GM21447 (cell line): Measurements from ENCODE around the gene THAP8.
A peak's percentile ranks its signal among the peaks of the same experiment; 100 is the strongest.

Source experiments
- ATAC-seq: cut with Tn5 transposase; IDR thresholded peaks from one replicate; pipeline ENCODE4 v1.9.1; 2021; ENCODE audit not compliant: unreplicated experiment

Gene THAP8

DNA sequence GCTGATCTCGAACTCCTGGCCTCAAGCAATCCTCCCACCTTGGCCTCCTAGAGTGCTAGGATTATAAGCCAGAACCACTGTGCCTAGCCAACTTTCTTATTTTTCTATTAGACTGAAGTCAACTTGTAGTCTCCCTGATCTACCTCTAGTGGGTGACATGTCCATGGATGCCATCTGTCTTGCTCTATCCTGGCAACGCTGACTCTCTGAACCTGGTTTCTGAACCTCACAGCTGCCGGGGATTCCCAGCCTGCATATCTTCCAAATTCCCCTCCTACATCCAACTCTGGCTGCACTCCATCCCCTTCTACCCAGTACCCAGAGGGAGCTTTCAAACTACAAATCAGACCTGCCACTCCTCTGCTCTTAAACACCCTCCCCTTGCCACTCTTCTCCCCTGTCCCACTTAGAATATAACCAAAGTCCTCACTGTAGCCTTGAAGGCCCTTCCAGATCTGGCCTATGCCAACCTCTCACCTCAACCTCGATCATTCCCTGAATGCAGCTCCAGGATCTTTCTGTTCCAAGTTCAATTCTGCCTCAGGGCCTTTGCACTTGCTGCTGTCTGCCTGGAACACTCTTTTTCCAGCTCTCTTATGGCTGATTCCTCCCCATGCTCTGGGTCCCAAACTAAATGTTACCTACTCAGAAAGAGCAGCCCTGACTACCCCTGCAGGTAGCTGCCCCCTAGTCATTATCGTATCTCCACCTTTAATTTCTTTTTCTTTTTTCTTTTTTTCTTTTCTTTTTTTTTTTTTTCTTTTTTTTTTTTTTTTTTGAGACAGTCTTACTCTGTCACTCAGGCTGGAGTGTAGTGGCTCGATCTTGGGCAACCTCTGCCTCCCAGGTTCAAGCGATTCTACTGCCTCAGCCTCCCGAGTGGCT lies 23.6 kb downstream of the THAP8 start:
- no peak for ATAC-seq

DNA sequence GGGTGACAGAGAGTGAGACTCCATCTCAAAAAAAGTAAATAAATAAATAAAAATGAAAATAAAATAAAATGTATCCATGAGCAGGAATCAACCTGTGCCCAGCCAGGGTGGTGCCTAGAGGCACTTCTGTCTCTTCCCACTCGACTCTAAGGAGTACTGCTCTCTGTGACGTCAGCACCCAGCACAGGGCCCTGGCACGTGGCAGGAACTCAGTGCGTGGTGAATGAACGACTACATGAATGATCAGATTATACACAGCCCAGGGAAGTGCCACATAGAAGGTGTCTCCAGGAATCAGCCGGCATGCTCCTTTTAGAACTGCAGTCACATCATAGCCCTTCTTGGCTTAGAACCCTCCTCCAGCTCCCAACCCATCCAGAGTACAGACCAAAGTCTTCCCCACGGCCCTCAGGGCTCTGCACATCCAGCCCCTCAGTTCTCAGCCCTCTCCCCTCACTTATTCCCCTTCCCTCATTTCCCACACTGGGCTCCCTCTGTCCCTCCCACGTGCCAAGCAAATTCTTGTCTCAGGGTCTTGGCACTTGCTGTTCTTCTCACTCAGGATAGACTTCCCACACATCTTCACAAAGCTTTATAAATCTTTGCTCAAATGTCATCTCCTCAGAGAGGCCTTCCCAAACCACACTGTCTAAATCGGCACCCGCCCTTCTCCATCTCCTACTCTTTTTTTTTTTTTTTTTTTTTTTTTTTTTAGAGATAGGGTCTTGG lies 25.6 kb downstream of the THAP8 start:
- ATAC-seq = no peak

DNA sequence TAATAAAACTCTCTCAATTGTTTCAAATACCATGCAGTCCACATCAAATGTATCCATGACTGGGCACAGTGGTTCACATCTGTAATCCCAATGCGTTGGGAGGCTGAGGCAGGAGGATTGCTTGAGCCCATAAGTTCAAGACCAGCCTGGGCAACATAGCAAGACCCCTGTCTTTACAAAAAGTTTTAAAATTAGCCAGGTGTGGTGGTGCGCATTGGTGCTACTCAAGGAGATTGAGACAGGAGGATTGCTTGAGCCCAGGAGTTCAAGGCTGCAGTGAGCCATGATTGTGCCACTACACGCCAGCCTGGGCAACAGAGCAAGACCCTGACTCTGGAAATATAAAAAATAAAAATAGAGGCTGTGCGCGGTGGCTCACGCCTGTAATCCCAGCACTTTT lies 26.4 kb downstream of the THAP8 start:
- ATAC-seq = no peak

DNA sequence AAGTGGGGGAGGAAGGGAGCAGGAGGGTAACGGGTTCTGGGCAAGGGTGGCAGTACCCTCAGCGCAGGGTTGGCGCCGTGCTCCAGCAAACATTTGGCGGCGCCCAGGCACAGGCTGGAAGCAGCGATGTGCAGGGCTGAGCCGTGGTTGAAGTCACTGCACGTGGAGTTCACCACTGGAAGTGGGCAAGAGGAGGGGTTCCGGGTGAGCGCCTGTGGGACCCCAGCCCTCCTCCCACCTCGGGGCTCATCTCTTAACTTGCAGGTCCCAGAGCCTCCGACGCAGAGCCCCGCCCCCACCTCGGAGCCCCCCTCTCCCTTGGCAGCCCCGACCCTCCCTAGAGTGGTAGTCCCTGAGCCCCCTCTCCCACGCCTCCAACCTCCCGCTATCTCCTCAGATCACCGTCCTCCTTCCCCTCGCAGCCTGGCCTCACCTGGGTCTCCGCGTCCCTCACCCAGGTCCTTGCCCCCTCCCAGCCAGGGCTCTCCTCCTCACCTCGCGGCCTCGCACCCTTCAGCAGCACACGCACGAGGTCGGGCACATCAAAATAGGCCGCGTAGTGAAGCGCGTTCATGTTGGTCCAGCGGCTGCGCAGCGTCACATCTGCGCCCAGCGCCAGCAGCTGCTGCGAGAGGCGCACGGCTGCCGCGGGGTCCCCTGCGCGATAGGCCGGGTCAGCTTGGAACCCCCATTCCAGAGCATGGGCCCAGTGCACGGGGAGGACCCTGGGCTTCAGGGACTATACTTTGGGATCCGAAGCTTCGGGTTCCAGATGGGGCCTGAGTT lies 27.8 kb downstream of the THAP8 start:
- no peak for ATAC-seq

DNA sequence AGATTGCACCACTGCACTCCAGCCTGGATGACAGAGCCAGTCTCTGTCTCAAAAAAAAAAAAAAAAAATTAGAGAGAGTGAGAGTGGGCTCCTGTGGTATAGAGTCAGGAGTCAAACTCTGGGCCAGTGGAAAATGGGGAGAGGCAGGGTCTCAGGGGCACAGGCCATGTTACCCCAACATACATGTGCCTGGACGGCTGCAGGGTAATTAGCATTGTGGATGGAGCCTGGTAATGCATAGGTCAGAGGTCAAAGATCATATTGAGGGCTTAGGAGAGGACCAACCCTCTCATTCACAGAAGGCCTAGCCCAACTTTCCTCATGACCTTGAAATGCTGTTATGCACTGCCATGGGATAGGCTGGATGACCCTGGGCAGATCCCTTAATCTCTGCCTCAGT lies 28.5 kb downstream of the THAP8 start:
- ATAC-seq = no peak

DNA sequence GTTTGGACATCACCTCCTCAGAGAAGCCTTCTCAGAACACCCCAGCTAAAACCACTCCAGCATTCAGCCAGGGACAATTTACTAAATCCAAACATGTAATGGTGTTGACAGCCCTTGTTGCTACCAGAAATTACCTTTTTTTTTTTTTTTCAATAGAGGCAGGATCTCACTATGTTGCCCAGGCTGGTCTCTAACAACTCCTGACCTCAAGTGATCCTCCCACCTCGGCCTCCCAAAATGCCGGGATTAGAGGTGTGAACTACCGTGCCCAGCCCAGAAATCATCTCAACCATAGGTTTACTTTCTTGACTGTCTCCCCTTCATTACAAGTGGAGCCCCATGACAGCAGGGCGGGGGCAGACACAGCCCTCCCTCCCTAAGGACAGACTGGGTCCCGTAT lies 30.7 kb downstream of the THAP8 start:
- ATAC-seq = no peak

DNA sequence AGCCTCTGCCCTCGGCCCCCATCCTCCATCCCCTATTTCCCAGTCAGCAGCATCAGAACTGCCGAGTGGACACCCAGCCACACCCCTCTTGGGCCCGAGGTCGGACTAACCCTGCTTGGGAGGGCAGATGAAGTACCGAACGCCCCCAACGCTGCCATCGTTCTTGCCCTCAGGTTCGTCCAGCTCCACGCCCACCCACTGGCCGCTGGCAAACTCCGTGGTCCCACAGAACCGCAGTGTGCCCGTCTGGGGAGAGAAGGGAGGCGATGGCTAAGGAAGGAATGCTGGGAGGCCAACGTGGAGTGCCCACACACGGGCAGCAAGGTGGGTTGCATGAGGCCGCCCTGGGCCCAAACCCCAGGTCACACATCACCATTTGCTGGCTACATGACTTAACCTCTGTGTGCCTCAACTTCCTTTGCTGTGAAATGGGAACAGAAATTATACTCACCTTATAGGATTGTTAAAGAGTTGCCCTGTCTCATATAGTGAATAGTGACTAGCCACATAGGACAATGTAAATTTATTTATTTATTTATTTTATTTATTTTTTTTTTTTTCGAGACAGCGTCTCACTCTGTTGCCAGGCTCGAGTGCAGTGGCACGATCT lies 34.9 kb downstream of the THAP8 start:
- ATAC-seq = no peak

DNA sequence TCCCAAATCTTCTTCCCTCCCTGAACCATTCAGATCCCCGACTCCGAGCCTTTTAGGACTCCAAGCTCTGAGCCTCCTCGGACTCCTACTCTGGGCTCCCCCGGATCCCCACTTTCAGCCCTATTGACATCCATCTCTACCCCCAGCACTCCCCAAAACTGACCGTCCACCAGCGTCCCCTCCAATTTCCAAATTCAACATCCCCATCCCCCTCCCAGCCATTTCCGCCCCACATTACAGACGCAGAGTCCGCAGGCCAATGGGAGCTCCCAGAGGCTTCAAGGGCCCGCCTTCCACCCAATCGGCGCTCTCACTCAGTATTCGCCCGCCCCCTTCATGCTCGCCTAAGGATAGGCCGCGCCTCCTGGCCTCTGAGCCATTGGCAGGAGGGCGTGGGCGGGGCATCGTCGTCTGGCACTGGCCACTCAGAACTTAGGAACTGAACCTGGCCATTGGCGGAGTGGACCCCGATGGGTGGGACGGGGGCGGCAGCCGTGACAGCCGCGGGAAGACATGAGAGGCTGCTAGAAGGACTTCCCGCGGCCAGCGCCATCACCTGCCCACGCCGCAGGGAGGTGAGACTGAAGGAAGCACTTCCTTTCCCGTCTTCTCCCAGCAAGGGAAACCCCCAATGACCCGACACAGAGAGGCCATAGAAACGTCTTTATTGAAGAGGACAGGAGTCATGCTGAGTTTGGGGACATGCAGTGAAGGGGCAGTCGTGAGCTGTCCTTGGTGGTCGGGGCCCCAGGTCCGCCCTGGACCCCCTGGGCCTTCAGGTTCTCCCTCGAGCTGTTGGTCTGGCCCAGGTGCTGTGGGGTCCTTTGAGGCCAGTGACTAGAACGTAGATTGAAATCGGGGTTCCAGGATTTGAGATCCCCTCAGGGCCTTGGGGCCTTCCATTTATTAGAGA lies 39.8 kb downstream of the THAP8 start, which contains the start of gene ALKBH6:
ALKBH6 (minus strand) TSS at position 202 of the 913 bp plus-strand sequence. CDS start 816 bp downstream, outside the sequence.
- peak; percentile 92 for ATAC-seq

DNA sequence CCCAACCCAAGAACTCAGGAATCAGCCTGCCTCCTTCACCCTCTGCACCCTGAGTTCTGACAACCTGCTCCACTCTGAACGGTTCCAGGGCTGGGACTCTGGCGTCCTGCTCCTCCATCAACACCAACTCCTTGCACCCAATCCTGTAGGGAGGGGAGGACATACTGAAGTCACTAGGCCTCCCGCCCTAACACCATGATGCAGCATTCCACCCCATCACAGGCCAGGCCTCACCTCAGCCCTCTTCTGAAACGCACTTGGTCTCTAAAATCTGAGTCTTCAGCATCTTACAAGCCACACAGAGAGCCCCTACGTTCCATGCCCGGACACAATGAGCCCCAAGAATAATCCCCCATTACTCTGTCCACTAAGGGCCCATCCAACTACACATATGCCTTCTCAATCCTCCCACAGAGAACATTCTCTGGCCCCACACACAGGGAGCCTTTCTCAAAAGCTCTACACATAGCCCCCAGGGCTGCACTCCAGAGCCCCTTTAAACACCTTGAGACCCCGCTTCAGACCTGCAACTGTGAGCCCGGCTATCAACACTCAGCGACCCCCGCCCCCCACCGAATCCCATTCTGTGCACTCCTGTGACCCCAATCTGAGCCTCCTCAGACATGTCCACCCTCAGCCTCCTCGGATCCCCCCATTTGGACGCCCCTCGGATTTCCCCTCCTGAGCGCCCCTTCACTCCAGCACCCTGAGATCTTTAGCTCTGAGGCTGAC lies 40.6 kb downstream of the THAP8 start:
- ATAC-seq = no peak

DNA sequence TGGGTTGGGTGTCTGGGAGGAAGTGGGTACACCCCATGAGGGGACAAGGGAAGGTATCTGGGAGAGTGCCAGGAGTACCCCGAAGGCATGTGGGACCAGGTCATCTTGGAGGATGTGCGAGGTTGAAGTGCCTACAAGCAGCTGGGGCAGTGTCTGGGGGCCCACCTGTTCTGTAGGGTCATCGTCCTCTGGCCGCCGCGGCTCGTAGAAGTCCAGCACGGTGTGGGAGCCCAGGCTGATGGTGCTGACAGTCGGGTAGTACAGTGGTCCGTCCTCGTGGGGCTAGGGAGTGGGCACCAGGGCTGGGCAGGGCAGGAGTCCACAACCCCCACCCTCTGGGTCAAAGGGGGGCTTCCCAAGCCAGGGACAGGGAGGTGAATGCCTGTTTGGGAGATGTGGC lies 43.7 kb downstream of the THAP8 start:
- ATAC-seq = no peak

DNA sequence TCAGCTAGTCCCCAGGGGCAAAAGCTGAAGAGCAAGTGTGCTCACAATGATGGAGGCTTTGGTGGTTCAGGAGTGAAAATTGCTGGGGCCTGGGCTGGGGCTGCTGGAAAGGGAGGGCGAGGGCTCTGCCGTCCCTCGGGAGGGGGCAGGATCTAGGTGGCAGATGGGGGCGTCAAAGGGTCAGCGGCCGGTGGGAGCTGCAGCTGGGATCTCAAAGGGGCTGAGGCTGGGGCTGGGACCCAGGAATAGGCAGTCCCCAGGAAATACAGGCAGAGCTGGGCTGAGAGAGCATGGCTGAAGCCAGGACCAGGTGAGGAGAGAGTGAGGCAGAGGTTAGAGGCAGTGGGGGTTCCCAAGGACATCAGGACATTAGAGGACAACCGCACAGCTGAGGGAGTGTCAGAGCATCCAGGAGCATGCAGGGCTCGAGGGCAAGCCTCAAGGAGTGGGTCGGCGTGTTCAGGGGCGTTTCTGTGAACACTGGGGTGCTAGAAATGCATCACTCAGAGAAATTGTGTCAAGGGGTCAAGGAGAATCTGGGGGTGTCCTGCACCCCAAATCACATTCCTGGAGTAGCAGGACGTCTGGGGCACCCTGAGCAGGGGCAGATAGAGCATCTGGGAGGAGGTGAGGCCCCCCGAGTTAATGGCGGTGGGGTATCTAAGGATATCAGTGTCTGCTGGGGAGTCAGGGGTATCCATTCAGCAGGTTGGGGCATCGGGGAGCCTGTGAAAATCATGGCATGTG lies 44.3 kb downstream of the THAP8 start:
- ATAC-seq = no peak

DNA sequence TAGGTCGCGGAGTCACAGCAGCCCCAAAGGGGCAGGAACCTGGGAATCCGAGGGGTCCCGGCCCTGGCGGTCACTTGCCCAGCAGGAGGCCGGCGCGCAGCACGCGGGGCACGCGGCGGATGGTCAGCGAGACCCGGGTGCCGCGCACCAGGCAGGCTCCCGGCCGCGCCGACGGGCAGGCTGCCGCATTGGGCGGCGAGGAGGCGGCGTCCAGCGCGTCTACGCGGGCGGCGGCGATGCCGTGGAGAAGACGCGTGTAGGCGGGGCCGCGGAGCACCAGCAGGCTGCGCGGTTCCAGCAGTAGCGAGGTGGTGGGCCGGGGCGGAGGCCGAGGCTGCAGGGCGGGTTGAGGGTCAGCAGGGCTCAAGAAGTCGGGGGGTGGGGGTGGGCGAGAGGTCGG lies 44.9 kb downstream of the THAP8 start:
- ATAC-seq = no peak

DNA sequence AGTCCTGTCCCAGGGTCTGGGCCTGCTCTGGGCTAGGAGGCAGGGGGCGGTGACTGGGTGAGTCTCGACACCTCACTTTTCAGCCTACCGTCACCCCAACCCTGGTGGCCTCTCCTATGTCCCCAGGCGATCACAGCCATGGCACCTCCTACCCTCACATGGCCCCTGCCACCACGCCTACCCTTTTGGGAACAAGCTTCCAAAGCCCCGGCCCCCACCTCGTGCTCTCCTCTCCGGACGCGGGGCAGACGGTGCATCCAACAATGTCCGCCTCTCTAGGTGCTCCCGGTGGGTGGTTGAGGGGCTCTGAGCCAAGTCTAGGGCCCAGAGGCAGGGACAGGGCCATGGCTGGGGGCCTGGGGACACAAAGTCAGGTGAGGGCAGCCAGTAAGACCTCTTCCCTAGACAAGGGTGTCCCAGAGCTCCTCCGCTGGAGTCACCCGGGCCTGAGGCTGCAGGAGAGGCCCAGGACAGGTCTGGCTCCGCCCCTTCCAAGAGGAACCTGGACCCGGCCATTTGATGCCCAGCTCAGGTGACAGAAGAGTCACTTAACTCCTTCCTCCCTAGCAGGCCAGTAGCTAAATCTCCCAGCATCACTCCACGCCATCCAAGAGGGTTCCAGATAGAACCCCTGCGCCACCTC lies 45.6 kb downstream of the THAP8 start, which contains the start of gene SYNE4:
SYNE4 (minus strand) TSS at position 478 of the 643 bp plus-strand sequence; CDS start at position 346, 132 bp downstream.
- no peak for ATAC-seq

DNA sequence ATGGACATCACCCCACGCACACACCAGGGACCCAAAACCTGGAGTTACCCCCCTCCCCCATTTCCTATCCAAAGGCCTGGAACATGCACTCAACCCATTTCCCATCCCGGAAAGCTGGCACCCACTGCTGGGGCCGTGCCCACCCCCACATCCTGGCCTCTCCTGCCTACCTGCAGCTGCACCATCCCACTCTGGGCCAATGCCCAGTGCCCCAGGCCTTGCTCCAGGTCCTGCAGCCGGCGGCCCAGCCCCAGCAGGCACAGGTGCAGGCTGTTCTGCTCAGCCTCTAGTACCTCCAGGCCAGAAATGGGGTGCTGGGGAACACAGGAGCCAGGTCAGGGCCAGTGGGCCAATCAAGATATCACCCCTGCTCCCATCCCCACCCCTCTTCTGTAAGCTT lies 47.1 kb downstream of the THAP8 start:
- no peak for ATAC-seq

DNA sequence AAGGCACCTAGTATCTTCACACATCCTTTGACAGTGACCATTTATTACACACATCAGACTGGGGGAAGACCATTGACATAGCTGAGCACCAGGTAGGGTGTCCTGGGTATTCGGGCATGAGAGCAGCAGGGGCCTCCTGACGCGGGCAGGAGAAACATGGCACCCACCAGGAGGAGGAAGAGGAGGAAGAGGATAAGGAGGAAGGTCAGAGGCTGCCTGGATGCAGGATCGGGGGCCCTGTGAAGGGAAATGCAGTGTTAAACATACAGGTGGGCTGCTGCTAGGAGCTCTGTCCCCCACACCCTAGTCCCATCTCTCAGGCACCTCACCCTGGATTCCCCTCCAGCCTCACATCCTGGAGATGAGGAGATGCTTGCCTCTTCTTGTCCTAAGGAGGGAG lies 50.8 kb downstream of the THAP8 start:
- ATAC-seq = no peak

DNA sequence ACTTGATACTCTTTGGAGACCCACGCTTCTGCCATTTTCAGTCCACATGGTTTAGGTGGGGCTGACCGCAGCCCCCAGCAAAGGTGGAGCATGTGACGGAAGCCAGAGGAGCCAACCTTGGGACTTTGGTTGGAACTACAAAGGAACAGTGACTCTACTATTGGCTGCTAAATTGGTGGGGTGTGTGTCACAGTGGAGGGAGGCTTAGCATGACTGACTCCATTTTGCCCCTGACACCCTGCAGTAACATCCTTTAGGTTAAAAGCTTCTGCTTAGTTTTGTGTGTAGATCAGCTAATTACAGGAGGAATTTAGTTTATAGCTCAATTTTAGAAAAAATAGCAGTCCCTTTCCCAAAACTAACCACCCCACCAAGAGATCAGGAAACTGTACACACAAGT lies 52.5 kb downstream of the THAP8 start:
- no peak for ATAC-seq

DNA sequence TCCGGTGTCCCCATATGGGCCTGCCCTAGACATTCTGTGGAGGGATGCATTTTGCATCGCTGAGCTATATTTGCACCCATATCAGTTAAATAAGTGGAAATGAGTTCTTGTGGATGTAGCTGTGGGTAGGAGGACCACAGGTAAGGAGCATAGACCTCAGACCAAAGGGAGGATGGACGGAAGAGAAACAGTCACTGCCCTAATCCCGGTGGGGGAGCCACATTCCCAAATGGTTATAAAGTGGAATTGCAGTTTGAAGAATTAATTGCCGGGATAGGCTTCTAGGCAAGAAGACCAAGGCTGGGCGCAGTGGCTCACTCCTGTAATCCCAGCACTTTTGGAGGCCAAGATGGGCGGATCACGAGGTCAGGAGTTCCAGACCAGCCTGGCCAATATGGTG lies 57.3 kb downstream of the THAP8 start:
- ATAC-seq = no peak
